MM.1S (cell line): Measurements from ENCODE around the gene SPACA6.

ENCODE experiments used
- DNase-seq: peaks from one replicate; pipeline ENCODE4 v3.0.0-alpha.2; 2015
- H2AFZ ChIP-seq: fragments of 300-600 bp; sonication (generic); 2 replicates; pipeline ENCODE4 v1.6.0; 2016; ENCODE audit warnings: antibody characterized with exemption, low read length
- H3F3A ChIP-seq: fragments of 300-600 bp; sonication (generic); 2 replicates; pipeline ENCODE4 v1.6.1; 2016; ENCODE audit warnings: mild to moderate bottlenecking, antibody characterized with exemption, low read length, moderate library complexity, mixed read lengths; ENCODE audit not compliant: insufficient read depth
- H3K27ac ChIP-seq: fragments of 300-600 bp; sonication (generic); 2 replicates; pipeline ENCODE4 v1.5.1; 2016; ENCODE audit warnings: mild to moderate bottlenecking, low read length
- H3K27me3 ChIP-seq: fragments of 300-600 bp; sonication (generic); replicated peaks from 2 replicates; pipeline ENCODE4 v1.6.0; 2016; ENCODE audit warnings: low read length; ENCODE audit not compliant: insufficient read depth
- H3K36me3 ChIP-seq: fragments of 300-600 bp; sonication (generic); replicated peaks from 2 replicates; pipeline ENCODE4 v1.6.1; 2016; ENCODE audit warnings: mild to moderate bottlenecking, low read length, mixed read lengths; ENCODE audit not compliant: insufficient read depth
- H3K4me1 ChIP-seq: fragments of 300-600 bp; sonication (generic); 2 replicates; pipeline ENCODE4 v1.6.1; 2016; ENCODE audit warnings: low read length, mixed read lengths
- H3K4me2 ChIP-seq: fragments of 300-600 bp; sonication (generic); 2 replicates; pipeline ENCODE4 v1.6.0; 2016; ENCODE audit warnings: low read depth, low read length
- H3K4me3 ChIP-seq: fragments of 300-600 bp; sonication (generic); 2 replicates; pipeline ENCODE4 v1.5.1; 2016; ENCODE audit warnings: low read length, mixed read lengths
- H3K79me2 ChIP-seq: fragments of 300-600 bp; sonication (generic); 2 replicates; pipeline ENCODE4 v1.6.1; 2016; ENCODE audit warnings: mixed run types, low read length, mixed read lengths
- H3K9ac ChIP-seq: fragments of 300-600 bp; sonication (generic); 2 replicates; pipeline ENCODE4 v1.6.1; 2016; ENCODE audit warnings: low read length, mixed read lengths
- H3K9me2 ChIP-seq: fragments of 300-600 bp; sonication (generic); replicated peaks from 2 replicates; pipeline ENCODE4 v1.6.1; 2016; ENCODE audit warnings: mild to moderate bottlenecking, low read length, mixed read lengths; ENCODE audit not compliant: insufficient read depth
- H3K9me3 ChIP-seq: fragments of 300-600 bp; sonication (generic); replicated peaks from 2 replicates; pipeline ENCODE4 v1.6.1; 2016; ENCODE audit warnings: mild to moderate bottlenecking, low read length, mixed read lengths; ENCODE audit not compliant: insufficient read depth
- H4K20me1 ChIP-seq: fragments of 300-600 bp; sonication (generic); 2 replicates; pipeline ENCODE4 v1.6.1; 2016; ENCODE audit warnings: mild to moderate bottlenecking, low read length, moderate library complexity, mixed read lengths; ENCODE audit not compliant: insufficient read depth
- EZH2 ChIP-seq: fragments of 300-600 bp; sonication (generic); optimal IDR thresholded peaks from 2 replicates; pipeline ENCODE3; 2017; ENCODE audit warnings: low read depth, mild to moderate bottlenecking, antibody characterized with exemption, low read length, mixed read lengths
- EZH2phosphoT487 ChIP-seq: fragments of 300-600 bp; sonication (generic); IDR thresholded peaks from 2 replicates; pipeline ENCODE4 v1.6.1; 2018; ENCODE audit warnings: antibody characterized with exemption, low read length
- TF ChIP-seq, protein P1 (sequence below): fragments of 300-600 bp; sonication (generic); IDR thresholded peaks from 2 replicates; pipeline ENCODE4 v1.5.1; 2016; ENCODE audit warnings: antibody characterized with exemption, low read length, mixed read lengths

Gene SPACA6

DNA sequence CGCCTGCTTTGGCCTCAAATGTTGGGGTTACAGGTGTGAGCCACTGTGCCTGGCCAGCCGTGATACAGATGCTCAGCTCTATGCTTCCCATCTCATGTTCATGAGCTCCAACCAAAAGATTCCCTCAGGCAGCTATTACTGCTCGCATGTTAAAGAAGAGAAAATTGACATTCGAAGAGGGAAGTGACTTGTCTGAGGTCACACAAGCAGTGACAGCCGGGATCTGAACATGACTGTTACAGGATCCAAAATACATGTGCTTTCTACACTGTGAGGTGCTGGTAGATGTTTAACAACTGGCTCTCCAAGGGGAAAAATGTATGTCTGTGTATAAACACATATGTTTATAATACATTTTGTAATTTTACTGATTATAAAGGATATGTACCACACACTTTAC, 47.2 kb downstream of the SPACA6 start:
- H3K79me2 ChIP-seq = no peaks in the 10 kb centered on the region
- H2AFZ ChIP-seq = no peak overlapping the region
- H3K4me1 ChIP-seq = no peaks in the 10 kb centered on the region
- H3K9ac ChIP-seq = no peak overlapping the region
- no peak for TF ChIP-seq EZH2phosphoT487
- TF ChIP-seq, protein P1, sequence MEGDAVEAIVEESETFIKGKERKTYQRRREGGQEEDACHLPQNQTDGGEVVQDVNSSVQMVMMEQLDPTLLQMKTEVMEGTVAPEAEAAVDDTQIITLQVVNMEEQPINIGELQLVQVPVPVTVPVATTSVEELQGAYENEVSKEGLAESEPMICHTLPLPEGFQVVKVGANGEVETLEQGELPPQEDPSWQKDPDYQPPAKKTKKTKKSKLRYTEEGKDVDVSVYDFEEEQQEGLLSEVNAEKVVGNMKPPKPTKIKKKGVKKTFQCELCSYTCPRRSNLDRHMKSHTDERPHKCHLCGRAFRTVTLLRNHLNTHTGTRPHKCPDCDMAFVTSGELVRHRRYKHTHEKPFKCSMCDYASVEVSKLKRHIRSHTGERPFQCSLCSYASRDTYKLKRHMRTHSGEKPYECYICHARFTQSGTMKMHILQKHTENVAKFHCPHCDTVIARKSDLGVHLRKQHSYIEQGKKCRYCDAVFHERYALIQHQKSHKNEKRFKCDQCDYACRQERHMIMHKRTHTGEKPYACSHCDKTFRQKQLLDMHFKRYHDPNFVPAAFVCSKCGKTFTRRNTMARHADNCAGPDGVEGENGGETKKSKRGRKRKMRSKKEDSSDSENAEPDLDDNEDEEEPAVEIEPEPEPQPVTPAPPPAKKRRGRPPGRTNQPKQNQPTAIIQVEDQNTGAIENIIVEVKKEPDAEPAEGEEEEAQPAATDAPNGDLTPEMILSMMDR = no peak
- TF ChIP-seq EZH2 = no peak
- no peaks in the 10 kb centered on the region for H3K9me3 ChIP-seq
- no peaks in the 10 kb centered on the region for H4K20me1 ChIP-seq
- no peaks in the 10 kb centered on the region for H3K9me2 ChIP-seq
- H3K36me3 ChIP-seq = no peaks in the 10 kb centered on the region
- no peak for DNase-seq
- no peak overlapping the region for H3K4me3 ChIP-seq
- no peak overlapping the region for H3K4me2 ChIP-seq
- H3K27me3 ChIP-seq = no peaks in the 10 kb centered on the region
- H3F3A ChIP-seq = no peaks in the 10 kb centered on the region
- no peak overlapping the region for H3K27ac ChIP-seq

DNA sequence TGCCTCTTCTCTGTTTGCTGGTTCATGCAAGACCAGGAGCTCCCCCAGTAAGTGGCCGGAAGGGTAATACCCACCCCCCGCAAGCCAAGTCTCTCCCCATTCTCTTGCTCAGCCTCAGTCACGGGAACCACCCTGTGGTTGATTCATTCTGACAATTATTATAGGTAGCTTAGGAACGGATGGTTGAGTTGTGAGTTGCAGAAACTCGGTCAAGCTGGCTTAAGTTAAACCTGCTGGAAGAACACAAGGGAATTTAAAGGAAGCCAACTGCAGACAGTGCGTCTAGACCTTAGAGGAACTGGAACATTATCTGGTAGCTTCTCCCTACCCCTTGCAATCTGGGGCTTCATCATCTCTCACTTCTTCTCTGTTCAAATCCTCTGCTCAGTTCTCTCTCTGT, 49.7 kb downstream of the SPACA6 start:
- Histone ChIP-seq H3K27ac (no peak overlapping the region), H3K4me3 (no peak overlapping the region), H3K27me3 (no peaks in the 10 kb centered on the region), H3K4me1 (no peaks in the 10 kb centered on the region), H3K9ac (no peak overlapping the region), H3K9me3 (no peaks in the 10 kb centered on the region), H4K20me1 (no peaks in the 10 kb centered on the region), H3K4me2 (no peak overlapping the region), H3K9me2 (no peaks in the 10 kb centered on the region), H3F3A (no peaks in the 10 kb centered on the region), H2AFZ (no peak overlapping the region), H3K79me2 (no peaks in the 10 kb centered on the region), H3K36me3 (no peaks in the 10 kb centered on the region)
- no peak for DNase-seq
- no peak for TF ChIP-seq EZH2phosphoT487
- TF ChIP-seq EZH2 = no peak
- TF ChIP-seq, protein P1 = no peak

DNA sequence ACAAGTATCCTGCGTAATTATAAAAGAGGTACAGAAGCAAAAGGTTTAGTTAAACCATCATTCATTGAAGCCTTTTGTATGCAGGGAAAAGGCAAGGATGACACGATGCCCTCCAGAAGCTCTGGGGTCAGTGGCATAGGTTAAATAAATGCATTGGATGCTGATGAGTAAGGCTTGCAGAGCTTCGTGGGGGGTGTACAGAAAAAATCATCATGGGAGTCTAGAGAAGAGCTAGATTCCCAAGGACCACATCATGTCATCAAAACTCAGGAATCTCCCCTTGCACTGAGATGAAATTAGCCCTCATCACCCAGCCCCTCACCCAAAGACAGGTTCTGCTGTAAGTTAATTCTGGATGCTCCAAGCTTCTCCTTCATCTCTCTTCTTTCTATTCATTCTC, 50.3 kb downstream of the SPACA6 start:
- Histone ChIP-seq H3K4me2 (no peak overlapping the region), H2AFZ (no peak overlapping the region), H3K9ac (no peak overlapping the region), H3K36me3 (no peaks in the 10 kb centered on the region), H3K79me2 (no peaks in the 10 kb centered on the region), H3K4me1 (no peaks in the 10 kb centered on the region), H3K4me3 (no peak overlapping the region), H3K27ac (no peak overlapping the region), H3K27me3 (no peaks in the 10 kb centered on the region), H3K9me3 (no peaks in the 10 kb centered on the region), H3K9me2 (no peaks in the 10 kb centered on the region), H4K20me1 (no peaks in the 10 kb centered on the region), H3F3A (no peaks in the 10 kb centered on the region)
- TF ChIP-seq, protein P1 = no peak
- TF ChIP-seq EZH2 = no peak
- no peak for DNase-seq
